Stimulated activated CD8-positive, alpha-beta memory T cell treated with anti-CD3 and anti-CD28 coated beads, Interleukin-15, amount 100 ng/mL, for 24 hours (primary cell): ENCODE results near the gene LMAN1.

Experiments
- DNase-seq: peaks from one replicate; pipeline ENCODE4 v3.0.0-alpha.2; 2020; ENCODE audit warnings: low read depth

The LMAN1 gene, protein sequence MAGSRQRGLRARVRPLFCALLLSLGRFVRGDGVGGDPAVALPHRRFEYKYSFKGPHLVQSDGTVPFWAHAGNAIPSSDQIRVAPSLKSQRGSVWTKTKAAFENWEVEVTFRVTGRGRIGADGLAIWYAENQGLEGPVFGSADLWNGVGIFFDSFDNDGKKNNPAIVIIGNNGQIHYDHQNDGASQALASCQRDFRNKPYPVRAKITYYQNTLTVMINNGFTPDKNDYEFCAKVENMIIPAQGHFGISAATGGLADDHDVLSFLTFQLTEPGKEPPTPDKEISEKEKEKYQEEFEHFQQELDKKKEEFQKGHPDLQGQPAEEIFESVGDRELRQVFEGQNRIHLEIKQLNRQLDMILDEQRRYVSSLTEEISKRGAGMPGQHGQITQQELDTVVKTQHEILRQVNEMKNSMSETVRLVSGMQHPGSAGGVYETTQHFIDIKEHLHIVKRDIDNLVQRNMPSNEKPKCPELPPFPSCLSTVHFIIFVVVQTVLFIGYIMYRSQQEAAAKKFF

DNA sequence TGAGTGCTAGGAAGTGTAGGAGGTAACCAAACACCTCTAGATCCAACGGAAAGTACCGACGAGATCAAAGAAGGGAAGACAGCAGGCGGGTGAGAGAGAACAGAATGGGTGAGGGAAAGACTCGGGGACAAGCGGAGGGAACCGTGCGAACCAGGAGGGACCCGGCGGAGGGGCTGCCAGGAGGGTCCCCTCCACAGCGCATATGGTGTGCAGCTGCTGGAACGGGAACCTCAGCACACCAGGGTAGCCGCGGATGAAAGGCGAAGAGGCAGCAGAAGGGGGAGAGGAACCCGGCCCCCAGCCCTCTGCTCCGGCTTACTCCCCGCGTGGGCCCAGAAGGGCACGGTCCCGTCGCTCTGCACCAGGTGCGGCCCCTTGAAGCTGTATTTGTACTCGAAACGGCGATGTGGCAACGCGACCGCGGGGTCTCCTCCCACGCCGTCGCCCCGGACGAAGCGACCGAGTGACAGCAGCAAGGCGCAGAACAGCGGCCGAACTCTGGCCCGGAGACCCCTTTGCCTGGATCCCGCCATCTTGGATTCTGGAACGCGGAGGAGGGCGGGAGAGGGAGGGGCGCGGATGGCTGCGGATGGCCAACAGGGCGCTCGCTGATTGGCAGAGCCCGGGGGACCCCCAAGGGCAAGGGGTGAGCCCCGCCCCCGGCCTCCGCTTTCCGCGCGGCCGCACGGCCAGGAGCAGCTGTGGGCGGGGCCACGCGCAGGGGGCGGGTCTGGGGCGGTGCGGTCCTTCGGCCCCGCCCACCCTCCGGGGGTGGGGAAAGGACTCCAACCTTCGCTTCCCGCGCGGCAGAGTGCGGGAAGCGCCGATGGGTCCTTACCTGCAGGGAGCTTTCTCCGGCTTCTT is at the start of gene LMAN1:
TSS of gene LMAN1 (minus strand) at position 554 of the 864 bp plus-strand sequence. CDS start at position 533, 21 bp downstream.
- peak; percentile 95 for DNase-seq

DNA sequence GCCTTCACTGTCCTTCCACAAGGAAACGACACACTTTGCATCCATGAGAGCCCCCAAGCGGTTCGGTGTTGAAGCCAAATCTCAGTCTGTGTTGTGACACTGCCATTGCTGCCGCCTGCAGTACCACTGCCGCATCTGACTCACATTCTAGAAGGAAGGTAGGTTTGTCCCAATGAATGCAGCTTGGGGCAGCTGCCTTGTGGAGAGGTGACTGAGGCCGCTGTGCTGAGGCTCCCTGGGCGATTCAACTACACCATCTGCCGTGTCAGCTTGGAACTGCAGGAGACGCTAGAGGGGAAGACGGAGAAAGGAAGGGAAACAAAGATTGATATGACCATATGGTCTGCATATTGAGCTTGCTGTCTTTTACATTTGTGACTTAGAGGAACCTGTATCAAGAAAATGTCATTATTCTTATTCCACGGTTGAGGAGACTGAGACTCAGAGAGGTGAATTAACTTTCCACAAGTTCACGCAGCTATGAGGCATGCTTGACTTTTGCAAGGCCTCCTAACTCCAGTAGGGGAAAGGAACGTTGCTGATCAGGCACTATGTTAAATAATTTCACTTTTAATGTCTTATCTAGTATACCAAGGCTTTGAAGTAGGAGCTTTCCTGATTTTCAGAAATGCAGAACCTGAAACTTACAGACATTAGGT is 43.5 kb upstream of the LMAN1 start:
- DNase-seq = peak; percentile 43

DNA sequence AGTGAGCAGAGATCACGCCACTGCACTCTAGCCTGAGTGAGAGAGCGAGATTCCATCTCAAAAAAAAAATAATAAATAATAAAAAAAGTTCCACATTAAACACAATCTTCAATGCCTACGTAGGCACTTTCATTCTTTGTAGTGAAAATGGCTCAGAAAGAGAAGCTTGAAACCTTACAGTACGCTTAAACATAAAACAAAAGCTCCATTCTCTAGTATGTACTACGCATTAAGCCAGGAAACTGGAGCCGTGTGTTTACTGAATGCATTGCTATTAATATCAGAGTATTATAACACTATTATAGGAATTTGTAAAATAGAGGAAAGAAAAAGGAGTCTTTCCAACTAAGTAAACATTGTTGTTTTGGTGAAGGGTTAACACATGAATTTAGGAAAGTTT is 41.3 kb upstream of the LMAN1 start:
- no peak for DNase-seq

DNA sequence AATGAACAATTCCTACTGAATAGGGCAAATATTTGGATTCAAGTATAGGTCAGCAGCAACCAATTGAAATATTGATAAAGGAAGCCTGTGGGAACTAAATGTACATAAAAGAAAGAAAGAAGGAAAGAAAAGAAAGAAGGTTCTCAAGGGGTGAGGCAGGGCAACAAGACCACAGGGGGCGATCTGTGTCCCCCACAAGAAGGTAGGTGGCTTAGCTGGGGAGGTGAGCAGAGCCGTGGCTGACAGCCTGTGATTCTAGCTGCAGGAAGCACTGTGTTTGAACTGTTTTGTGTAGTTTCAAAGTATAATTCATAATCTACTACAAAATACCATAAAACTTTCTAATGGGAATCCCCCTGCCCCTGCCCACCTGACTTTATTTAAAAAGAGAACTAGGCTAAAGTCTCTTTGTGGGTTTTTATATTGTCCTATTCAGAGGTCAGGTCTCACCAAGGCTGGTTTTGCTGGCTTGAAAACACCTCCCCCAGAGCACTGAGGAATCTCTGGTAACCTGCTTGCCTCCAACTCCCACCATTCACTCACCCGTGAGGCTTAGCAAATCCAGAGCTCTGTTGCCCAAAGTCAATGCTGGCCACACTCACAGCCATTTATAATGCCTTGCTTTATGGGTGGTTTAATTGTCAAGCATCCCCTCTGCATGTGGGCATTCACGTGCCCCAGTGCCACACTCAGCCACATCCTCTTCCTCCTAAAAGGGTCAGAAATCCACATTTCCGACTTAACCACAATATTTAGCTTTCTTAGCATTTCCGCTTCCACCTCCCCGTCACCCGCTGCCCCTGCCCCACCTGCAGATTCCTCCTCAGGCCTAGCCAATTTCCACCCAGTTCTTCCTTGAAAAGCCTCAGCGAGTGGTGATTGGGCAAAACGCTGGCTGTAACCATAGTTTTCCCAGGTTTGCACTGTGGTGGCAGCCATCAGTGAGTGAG is 36.4 kb upstream of the LMAN1 start:
- no peak for DNase-seq

DNA sequence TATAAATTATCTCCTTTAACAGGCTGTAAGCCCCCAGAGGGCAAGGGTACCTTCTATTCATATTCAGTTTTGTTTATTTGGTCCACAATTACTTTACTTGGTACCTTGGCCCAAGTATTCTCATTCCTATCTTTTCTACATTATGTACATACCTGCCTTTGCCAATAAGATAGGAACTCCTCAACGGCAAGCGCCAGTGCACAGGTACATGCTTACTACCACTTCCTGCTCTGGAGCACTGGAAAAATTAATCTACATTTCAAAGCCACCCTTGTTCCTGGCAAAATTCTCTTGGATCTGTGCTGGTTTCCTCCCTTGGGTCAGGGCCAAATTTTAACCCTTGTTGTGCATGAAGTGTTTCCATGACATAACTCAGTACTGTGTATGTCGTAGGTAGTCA is 34.3 kb upstream of the LMAN1 start:
- DNase-seq = no peak

DNA sequence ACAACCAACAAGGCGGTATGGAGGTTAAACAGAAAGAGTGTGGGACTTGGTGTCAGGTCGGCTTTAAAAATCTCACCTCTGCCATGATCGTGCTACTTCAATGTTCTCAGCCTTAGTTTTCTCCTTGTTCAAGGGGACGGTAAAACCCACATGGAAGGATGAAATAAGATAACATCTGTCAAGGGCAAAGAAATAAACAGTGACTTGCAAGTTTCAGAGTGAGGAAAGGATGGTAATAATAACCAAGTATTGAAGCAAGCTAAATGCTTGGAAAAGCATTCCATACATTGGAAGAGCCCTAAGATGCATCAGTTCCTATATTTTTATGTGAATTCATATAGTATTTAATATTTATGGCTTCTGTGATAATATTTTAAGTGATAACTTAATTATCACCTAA is 29.8 kb upstream of the LMAN1 start:
- no peak for DNase-seq

DNA sequence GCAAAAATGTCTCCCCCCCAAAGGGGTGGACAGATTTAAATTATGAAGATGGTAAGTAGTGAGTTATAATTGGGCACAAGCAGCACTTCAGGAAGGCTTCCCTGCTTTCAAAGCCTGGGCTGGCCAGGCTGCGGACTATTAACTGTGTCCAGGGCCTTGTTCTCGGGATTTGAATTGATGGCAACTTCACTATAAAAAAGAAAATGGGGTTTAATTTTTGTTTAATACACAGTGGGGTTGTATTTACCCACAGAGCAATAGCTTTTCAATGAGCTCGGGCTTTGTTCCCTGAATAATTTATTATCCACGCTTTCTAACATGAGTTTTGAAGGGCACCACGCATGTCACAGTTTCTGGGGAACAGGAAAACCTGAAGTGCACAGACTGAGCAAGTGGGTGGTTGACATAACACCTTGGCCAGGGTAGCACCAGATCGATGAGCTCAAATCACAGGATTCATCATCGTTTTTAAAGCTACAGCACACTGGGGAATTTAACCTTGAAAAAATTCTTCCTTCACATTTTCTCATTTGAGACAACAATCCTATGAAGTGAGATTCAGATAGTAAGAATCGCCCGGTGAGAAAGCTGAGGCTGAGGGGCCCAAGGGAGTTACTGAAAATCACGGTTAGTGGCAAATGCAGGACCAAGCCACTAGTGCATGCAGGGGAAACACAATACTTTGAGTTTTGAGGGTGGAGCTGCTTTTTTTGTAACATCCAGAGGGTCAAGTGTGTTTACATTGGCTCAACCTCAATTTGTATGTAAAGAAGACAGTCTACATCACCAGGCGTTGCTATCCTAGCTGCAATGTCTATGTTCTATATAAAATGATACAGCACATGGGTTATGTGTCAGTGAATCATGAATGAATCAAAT is 28.9 kb upstream of the LMAN1 start:
- no peak for DNase-seq

DNA sequence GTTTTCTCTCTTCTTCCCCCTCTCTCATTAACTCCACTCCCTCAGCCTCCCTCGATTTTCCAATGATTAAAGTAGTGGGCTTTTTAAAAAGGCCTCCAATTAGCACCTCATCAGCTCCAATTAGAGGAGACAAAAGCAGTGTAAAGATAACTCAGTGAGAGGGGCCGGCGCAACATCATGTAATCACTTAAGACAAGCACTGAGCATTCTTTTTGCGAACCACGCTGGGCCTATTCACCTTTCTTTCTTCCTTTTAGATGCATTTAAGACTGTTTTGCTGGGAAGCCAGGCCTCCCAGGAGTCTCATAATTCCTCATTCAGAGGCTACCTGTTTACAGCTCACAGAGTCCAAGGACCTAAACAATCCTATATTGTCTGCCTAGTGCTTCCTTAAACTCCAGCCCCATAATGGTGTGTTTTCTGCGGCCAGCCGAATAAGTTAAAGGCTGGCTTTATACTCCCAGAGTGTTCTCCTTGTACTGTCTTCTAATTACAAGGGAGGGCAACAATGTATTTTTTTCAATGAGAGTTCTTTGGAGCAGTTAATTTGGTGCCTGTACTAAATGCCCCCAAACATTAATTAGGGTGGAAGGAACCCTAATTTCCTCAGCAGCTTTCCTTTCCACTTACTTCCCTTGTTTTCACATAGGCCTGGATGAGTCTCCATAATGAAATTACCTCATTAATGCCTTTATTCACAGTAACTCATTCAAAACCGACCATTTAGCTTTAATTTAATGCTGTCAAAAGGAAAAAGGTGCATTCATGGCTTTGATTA is 28.0 kb upstream of the LMAN1 start:
- DNase-seq = no peak

DNA sequence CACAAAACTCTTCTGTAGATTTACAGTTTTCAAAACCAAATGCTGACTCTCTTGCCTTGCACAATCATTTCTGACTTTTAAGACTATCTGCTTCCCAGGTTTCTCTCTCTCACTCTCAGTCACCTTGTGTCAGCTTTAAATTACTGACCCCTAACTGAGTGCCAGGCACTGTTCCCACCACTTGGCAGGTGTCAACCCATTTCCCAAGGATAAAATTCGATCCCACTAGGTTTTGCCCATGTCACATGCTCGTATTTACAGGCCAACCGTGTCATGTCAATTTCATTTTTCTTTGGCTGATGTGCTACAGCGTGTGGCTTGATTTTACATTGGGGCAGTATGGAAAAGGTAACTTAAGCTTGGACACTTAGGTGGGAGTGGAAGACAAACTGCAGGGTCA is 26.1 kb upstream of the LMAN1 start:
- no peak for DNase-seq

DNA sequence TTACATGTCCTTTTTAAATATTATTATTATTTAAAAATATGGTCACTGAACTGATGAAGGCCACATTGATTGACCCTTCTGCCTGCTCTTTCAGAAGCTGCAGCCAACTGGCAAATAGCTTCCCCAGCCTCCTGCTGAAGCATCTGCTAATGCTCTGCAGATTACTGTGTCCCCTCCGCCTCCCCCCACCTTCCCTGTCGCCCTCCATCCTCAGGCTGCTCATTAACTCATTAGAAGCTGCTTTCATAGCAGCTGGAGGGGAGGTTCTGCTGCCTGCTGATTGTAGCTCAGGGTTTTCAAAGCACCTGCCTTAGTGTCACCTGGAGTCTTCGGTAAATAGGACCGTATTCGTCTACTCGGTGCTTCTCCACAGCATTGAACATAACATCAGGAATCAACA is 24.8 kb upstream of the LMAN1 start:
- DNase-seq = no peak

DNA sequence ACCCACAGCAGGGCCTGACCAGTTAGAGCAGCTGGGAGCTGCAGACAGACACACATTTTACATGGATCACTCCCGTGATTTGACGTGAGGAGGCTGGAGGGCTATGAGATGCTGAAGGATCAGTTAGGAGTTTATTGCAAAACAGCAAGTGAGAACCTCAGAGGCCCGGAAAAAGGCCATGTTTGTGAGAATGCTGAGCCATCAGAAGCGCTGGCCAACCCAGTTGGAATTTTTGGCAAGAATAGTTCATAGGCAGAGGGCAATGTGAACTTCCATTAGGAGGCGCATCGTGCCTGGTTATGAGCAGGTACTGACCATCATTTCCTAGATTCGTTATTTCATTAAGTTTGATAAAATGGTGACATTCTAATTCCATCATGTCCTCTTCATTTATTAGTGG is 23.3 kb upstream of the LMAN1 start:
- no peak for DNase-seq

DNA sequence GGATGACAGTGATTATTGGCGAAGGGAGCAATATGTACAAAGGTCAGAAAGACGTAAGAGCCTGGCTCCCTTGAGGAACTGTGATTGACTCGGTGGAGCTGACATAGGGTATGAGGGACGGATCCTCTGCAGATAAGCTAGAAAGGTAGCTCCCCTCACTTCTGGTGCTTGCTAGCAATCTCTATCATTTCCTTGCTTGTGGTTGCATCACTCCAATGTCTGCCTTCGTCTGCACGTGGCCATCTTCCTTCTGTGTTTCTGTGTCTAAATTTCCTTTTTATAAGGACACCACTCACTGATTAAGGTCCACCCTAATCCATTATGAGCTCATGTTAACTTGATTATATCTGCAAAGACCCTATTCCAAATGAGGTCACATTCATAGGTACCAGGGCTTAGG is 22.9 kb upstream of the LMAN1 start:
- no peak for DNase-seq

DNA sequence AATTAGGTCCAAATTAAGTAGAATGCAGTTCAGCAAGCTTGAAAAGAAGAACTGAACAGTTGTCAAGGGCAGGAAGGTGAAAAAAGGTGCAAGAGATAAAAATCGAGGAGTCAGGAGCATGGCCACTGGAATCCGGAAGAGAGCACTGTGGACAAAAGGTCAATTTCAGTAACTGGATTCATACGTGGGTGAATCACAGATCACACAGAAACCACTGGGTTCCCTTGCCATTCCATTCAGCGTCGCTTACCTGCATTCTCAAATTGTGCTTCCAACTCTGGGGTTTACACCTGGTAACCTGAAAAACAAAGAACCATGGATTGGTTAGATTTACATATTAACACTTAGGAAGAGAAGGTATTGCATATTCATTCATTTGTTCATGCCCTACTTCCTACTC is 21.6 kb upstream of the LMAN1 start:
- DNase-seq = no peak

DNA sequence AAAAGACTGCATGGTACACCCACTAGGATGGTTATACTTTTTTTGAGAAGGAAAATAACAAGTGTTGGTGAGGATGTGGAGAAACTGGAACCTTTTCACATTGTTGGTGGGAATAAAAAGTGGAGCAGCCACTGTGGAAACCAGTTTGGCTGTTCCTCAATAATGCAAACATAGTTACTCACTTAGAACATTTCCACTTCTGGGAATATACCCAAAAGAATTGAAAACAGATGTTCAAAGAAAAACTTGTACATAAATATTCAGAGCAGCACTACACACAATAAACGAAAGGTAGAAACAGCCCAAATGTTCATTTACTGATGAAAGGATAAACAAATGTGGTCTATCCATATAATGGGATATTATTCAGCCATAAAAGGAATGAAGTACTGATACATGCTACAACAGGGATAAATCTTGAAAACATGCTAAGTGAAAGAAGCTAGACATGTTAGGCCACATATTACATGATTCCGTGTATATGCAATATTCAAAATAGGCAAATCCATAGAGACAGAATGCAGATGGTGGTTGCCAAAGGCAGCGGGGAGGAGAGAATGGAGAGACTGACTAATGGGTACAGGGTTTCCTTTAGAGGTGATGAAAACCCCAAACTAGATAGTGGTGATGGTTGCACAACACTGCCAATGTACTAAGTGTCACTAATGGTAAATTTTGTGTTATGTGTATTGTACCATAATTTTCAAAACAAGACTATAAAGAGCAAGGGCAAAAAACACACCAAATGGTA is 20.9 kb upstream of the LMAN1 start:
- no peak for DNase-seq

DNA sequence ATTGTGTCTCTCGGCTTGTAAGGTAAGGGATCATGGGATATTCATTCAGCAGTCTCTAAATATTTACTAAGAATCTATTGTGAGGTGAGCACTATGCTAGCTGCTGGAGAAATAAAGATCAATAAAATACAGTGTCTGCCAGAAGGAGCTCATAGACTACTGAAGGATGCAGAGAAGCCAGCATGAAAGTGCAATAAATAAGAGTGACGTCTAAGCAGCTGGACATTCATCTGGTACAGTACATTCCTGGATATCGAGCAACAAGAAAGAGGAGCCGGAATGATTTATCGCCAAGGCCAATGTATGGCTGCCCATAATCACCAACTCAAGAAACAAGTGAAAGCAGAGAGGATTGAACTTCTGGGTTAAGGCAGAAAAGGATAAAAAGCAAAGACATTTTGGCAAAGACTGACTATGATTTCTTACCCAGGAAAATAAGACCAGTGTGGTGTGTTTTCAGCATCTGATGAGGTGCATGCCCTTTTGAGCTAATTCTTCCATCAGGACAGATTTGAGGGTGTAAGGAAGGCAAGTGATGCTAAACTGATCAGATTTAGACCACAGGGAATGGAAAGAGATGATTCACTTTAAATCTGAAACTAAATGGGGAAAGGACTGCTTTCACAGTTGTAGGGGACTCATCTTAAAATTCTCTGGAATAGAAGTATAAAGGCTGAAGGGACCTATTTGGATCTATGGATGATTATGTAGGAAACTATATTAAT is 18.7 kb upstream of the LMAN1 start:
- no peak for DNase-seq

DNA sequence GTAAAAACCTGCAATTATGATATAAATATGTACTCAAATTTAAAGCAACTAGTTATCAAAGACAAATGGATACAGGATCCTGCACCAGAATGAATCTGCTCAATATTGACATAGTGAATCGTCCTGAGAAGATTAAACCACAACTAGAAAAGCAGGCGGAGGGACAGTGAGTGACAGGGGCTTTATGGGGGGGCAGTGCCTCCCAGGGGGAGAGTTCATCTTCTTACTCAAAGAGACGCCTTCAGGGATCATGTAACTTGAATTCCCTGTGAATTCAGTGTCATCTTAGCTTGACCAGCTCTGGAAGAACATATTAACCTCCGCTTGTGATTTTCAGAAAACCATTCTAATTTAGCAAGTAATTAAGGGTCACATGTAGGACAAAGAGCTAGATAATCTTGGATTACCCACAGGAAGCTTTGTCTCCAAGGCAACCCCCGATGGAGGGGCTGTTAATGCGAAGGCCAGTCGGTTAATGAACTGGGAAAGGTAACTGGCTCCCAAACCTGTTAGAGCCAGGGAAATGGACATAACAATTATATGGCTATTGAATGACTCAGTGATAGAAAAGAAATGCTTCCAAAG is 17.4 kb upstream of the LMAN1 start:
- no peak for DNase-seq

DNA sequence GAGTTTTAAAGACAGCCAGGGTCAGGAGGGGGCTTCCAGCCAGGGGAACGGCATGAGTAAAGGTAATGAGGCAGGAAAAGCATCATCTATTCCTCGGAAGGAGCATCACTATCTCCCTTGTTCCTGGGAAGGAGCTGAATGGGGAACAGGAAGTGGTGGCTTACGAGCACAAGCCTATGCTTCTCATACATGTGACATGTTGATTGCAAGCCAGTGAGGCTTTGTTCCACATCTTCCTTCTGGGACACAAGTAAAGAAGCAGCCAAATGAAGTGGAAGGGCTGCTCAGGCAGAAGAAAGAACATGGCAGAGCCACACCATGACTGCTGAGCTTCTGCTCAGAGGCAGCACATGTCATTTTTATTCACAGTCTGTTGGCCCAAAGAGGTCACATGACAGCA is 15.1 kb upstream of the LMAN1 start:
- DNase-seq = no peak

DNA sequence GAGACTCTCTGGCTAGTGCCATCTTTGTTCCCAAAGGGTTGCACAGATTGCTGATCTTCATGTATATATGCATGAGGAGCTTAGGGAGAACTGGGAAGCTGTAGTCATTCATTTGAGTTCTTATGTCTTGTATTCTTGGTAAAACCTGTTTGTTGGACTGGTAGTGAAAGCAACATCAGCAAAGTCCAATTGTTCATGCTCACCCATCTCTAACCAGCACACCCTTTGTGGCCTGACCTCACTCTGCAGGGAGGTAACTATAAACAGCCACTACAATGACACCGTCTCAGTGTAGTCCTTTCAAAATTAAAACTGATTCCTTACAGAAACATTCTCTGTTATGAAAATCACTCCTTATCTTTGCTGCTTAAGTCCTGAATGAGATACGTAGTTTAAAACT is 13.9 kb upstream of the LMAN1 start:
- no peak for DNase-seq
